GM18505 (cell line): ENCODE measurements around the gene STXBP1.

Source experiments
- ATAC-seq: cut with Tn5 transposase; IDR thresholded peaks from one replicate; pipeline ENCODE4 v1.9.1; 2021; ENCODE audit not compliant: unreplicated experiment
- POLR2A ChIP-seq: IDR thresholded peaks from 4 replicates; pipeline ENCODE4 v1.6.1; 2011; ENCODE audit warnings: borderline replicate concordance; ENCODE audit not compliant: insufficient read depth, insufficient read length; ENCODE audit errors: extremely low read depth

Gene STXBP1

GRCh38 chr9:127664678-127665507 is 52.8 kb downstream of the STXBP1 start:
- TF ChIP-seq POLR2A: no peak
- no peak for ATAC-seq

GRCh38 chr9:127667127-127667844 is 55.2 kb downstream of the STXBP1 start:
- ATAC-seq: no peak
- TF ChIP-seq POLR2A: no peak

- no peak for ATAC-seq
- no peak for TF ChIP-seq POLR2A
Measured at GRCh38 chr9:127667906-127668305, 55.8 kb downstream of the STXBP1 start.

GRCh38 chr9:127673234-127673633 is 61.2 kb downstream of the STXBP1 start:
- no peak for ATAC-seq
- TF ChIP-seq POLR2A: no peak

- ATAC-seq: no peak
- no peak for TF ChIP-seq POLR2A
Measured at GRCh38 chr9:127676638-127677037, 64.6 kb downstream of the STXBP1 start.

GRCh38 chr9:127679506-127679905 is 67.4 kb downstream of the STXBP1 start:
- no peak for TF ChIP-seq POLR2A

GRCh38 chr9:127680226-127680625 is 68.1 kb downstream of the STXBP1 start:
- ATAC-seq: no peak
- no peak for TF ChIP-seq POLR2A

More at GRCh38 chr9:127679506-127679905, 67.4 kb downstream of the STXBP1 start:
- no peak for ATAC-seq

- no peak for TF ChIP-seq POLR2A
- no peak for ATAC-seq
Measured at GRCh38 chr9:127680846-127681245, 68.8 kb downstream of the STXBP1 start.

- ATAC-seq: no peak
- TF ChIP-seq POLR2A: no peak
Measured at GRCh38 chr9:127682351-127683136, 70.5 kb downstream of the STXBP1 start.

- TF ChIP-seq POLR2A: no peak
- no peak for ATAC-seq
Measured at GRCh38 chr9:127683723-127684122, 71.6 kb downstream of the STXBP1 start.

- ATAC-seq: no peak
Measured at GRCh38 chr9:127684576-127684975, 72.5 kb downstream of the STXBP1 start.

GRCh38 chr9:127686461-127687393 is 74.7 kb downstream of the STXBP1 start:
- no peak for ATAC-seq
- TF ChIP-seq POLR2A: no peak

More at GRCh38 chr9:127684576-127684975, 72.5 kb downstream of the STXBP1 start:
- no peak for TF ChIP-seq POLR2A

GRCh38 chr9:127689329-127690000 is 77.4 kb downstream of the STXBP1 start:
- no peak for TF ChIP-seq POLR2A
- no peak for ATAC-seq

GRCh38 chr9:127690735-127691134 is 78.7 kb downstream of the STXBP1 start:
- no peak for ATAC-seq
- no peak for TF ChIP-seq POLR2A
